Amniotic stem cell (primary cell): Measurements from ENCODE around the gene CGB2.
"Not testable (repeated sequence)": the region's sequence is repeated elsewhere in the genome, so short reads cannot be mapped to it uniquely, and the experiment has no call there.

Experiments used
- DNase-seq: peaks from one replicate; lab custom pipeline; 2025; lab: John Stamatoyannopoulos, UW

CGB2 gene

GRCh38 chr19:49067554-49067953 lies 35.9 kb downstream of the CGB2 start:
- no peak for DNase-seq

GRCh38 chr19:49069026-49069425 lies 37.3 kb downstream of the CGB2 start:
- no peak for DNase-seq

GRCh38 chr19:49070416-49070815 lies 38.7 kb downstream of the CGB2 start:
- no peak for DNase-seq

GRCh38 chr19:49071860-49072547 lies 40.3 kb downstream of the CGB2 start:
- DNase-seq, result no peak

GRCh38 chr19:49073514-49074378 lies 42.1 kb downstream of the CGB2 start:
- DNase-seq, result no peak

- not testable (repeated sequence) for DNase-seq
Measured at GRCh38 chr19:49074869-49075268, 43.2 kb downstream of the CGB2 start.

- DNase-seq, result no peak
Measured at GRCh38 chr19:49080392-49080791, 48.7 kb downstream of the CGB2 start.

- no peak for DNase-seq
Measured at GRCh38 chr19:49081273-49081672, 49.6 kb downstream of the CGB2 start.
